Esophagus muscularis mucosa (tissue), 4 donors: Measurements from ENCODE around the gene KCNJ12. TPM values are rescaled to one million over a fixed set of nuclear protein-coding genes. Genes with fewer than 3 reads are reported as not detected.
"Not testable (repeated sequence)": the region's sequence is repeated elsewhere in the genome, so short reads cannot be mapped to it uniquely, and the experiment has no call there.

Experiments used
- DNase-seq: peaks from one replicate; pipeline ENCODE4 v3.0.0-alpha.2; 2017; ENCODE audit errors: extremely low spot score
- H3K27ac ChIP-seq, 4 donors: fragments of 200-600 bp; sonication (generic); replicated peaks in 1 of 4; 1 replicate in 3 of 4; 2 replicates in 1 of 4; pipeline ENCODE4 v1.5.1; 2016 to 2019; ENCODE audit warnings: mild to moderate bottlenecking in 1 of 4
- H3K27me3 ChIP-seq, 4 donors: fragments of 200-600 bp; sonication (generic); one replicate each; pipeline versions ENCODE4 v1.5.1 to v1.6.0; 2016 to 2019
- H3K36me3 ChIP-seq, 4 donors: fragments of 200-600 bp; sonication (generic); one replicate each; pipeline ENCODE4 v1.5.1; 2016 to 2019
- H3K4me1 ChIP-seq, 4 donors: fragments of 200-600 bp; sonication (generic); one replicate each; pipeline ENCODE4 v1.5.1; 2016 to 2019
- H3K4me3 ChIP-seq, 4 donors: fragments of 200-600 bp; sonication (generic); 1 replicate in 2 of 4; 2 replicates in 2 of 4; pipeline ENCODE4 v1.5.1; 2016 to 2019; ENCODE audit warnings: mild to moderate bottlenecking in 4 of 4, moderate library complexity in 1 of 4
- H3K9me3 ChIP-seq, 4 donors: fragments of 200-600 bp; sonication (generic); 1 replicate in 3 of 4; 2 replicates in 1 of 4; pipeline ENCODE4 v1.5.1; 2016 to 2019
- CTCF ChIP-seq, 3 experiments: fragments of 200-600 bp in 2 of 3; fragments of 450-650 bp in 1 of 3; sonication (generic) in 2 of 3; IDR thresholded peaks; one replicate each; pipeline ENCODE4 v1.5.1; 2017 to 2019; ENCODE audit warnings: antibody characterized with exemption in 3 of 3, mild to moderate bottlenecking in 2 of 3, moderate library complexity in 1 of 3
- EP300 ChIP-seq: sonication (generic); formaldehyde crosslinking; IDR thresholded peaks from one replicate; pipeline ENCODE4 v1.6.1; 2017; ENCODE audit warnings: antibody characterized with exemption
- POLR2A ChIP-seq: fragments of 450-650 bp; IDR thresholded peaks from one replicate; pipeline ENCODE4 v1.6.1; 2017; ENCODE audit warnings: antibody characterized with exemption, moderate library complexity, mild to moderate bottlenecking, low read depth
- POLR2AphosphoS5 ChIP-seq, 2 donors: sonication (generic); formaldehyde crosslinking; IDR thresholded peaks; one replicate each; pipeline ENCODE4 v1.6.1; 2017; ENCODE audit warnings: antibody characterized with exemption in 2 of 2
- WGBS: methylation state at CpG from one replicate; pipeline ENCODE4 v1.1.5; 2018; 5-methylcytosine and 5-hydroxymethylcytosine counted together
- intact Hi-C: fragments of 100-400 bp; cut with DNase I; formaldehyde crosslinking; loops from one replicate; pipeline ENCODE4 v1.15.1; 2023
- total RNA-seq, 4 donors: library from RNA; depleted of rRNA; stranded (reverse); fragments of >200 nt; gene quantifications; one replicate each; pipeline versions ENCODE4 v1.1.0 to v1.2.1, GENCODE V29; 2016

The KCNJ12 gene
- total RNA-seq, 4 donors from 2014 or later: 0.83 to 2.1 (median 1.5) TPM

GRCh38 chr17:21400816-21401593 is 24.8 kb downstream of the KCNJ12 start:
- no peak for DNase-seq
- TF ChIP-seq POLR2A: no peak
- TF ChIP-seq CTCF (IDR thresholded peaks at IDR 0.05): no peak
- no peak for TF ChIP-seq EP300
- no peak for TF ChIP-seq POLR2AphosphoS5 (IDR thresholded peaks at IDR 0.05)
- Histone ChIP-seq H3K9me3 (no peaks in the 10 kb centered on the region), H3K27ac (no peak overlapping the region), H3K4me1 (peaks cover 12 to 30% (median 26%) of the 10 kb centered on the region in 4 donors), H3K27me3 (no peaks in the 10 kb centered on the region), H3K4me3 (no peak overlapping the region), H3K36me3 (no peaks in the 10 kb centered on the region)
- 85% methylated on average over 12 of the region's 15 CpGs for WGBS
- intact Hi-C loops: no loop called here

- H3K27me3 ChIP-seq, intact Hi-C loops, H3K9me3 ChIP-seq, DNase-seq, H3K36me3 ChIP-seq, H3K4me3 ChIP-seq: not testable (repeated sequence)
- peak in 1 of 2 donors; percentile 54 for TF ChIP-seq POLR2AphosphoS5 (IDR thresholded peaks at IDR 0.05)
- peak overlapping the region in 3 of 4 donors; percentile 27 to 57 (median 32) for H3K27ac ChIP-seq
- 48% methylated on average over 8 of the region's 8 CpGs for WGBS
- peaks cover 8 to 28% (median 23%) of the 10 kb centered on the region in 4 donors for H3K4me1 ChIP-seq
Measured at GRCh38 chr17:21402166-21402571, 26.0 kb downstream of the KCNJ12 start.

GRCh38 chr17:21402926-21403325 is 26.8 kb downstream of the KCNJ12 start:
- peak overlapping the region in 2 of 4 donors; percentile 32 to 57 for H3K27ac ChIP-seq
- intact Hi-C loops, H3K36me3 ChIP-seq, H3K4me3 ChIP-seq, DNase-seq, H3K27me3 ChIP-seq, H3K9me3 ChIP-seq: not testable (repeated sequence)
- 89% methylated on average over 3 of the region's 3 CpGs for WGBS
- H3K4me1 ChIP-seq: peaks cover 8 to 21% (median 16%) of the 10 kb centered on the region in 4 donors

GRCh38 chr17:21404106-21404505 is 27.9 kb downstream of the KCNJ12 start:
- H3K4me1 ChIP-seq: peaks cover 8 to 21% (median 15%) of the 10 kb centered on the region in 4 donors
- WGBS: 71% methylated on average over 5 of the region's 8 CpGs
- H3K27me3 ChIP-seq, H3K4me3 ChIP-seq, intact Hi-C loops, H3K9me3 ChIP-seq, DNase-seq, H3K36me3 ChIP-seq: not testable (repeated sequence)
- H3K27ac ChIP-seq: peak overlapping the region in 2 of 4 donors; percentile 28 to 32

- H3K36me3 ChIP-seq, DNase-seq, intact Hi-C loops, H3K4me3 ChIP-seq, H3K9me3 ChIP-seq, H3K27me3 ChIP-seq: not testable (repeated sequence)
- Histone ChIP-seq H3K27ac (peak overlapping the region in 3 of 4 donors; percentile 19 to 32 (median 28)), H3K4me1 (peaks cover 8 to 21% (median 15%) of the 10 kb centered on the region in 4 donors)
- WGBS: 93% methylated on average over 3 of the region's 6 CpGs
Measured at GRCh38 chr17:21404539-21404938, 28.4 kb downstream of the KCNJ12 start.

GRCh38 chr17:21404956-21405731 is 29.0 kb downstream of the KCNJ12 start:
- not testable (repeated sequence) for DNase-seq, H3K4me3 ChIP-seq, H3K36me3 ChIP-seq, H3K9me3 ChIP-seq, H3K27me3 ChIP-seq
- intact Hi-C loops: loop anchor here (5.0 kb wide), 1 partner anchor 292 kb away; no protein-coding TSS in a partner anchor
- no CpG with 5 or more reads among the region's 26 CpGs for WGBS
- H3K27ac ChIP-seq: peak overlapping the region in 2 of 4 donors; percentile 19 to 28
- H3K4me1 ChIP-seq: peaks cover 8 to 21% (median 15%) of the 10 kb centered on the region in 4 donors

- not testable (repeated sequence) for H3K9me3 ChIP-seq, H3K36me3 ChIP-seq, DNase-seq, H3K27me3 ChIP-seq, H3K4me3 ChIP-seq
- intact Hi-C loops: loop anchor here (5.0 kb wide), 1 partner anchor 291 kb away; no protein-coding TSS in a partner anchor
- WGBS: 64% methylated on average over 5 of the region's 7 CpGs
- H3K4me1 ChIP-seq: peaks cover 7 to 20% (median 10%) of the 10 kb centered on the region in 4 donors
- H3K27ac ChIP-seq: peak overlapping the region in 1 of 4 donors; percentile 54
Measured at GRCh38 chr17:21405904-21406400, 29.8 kb downstream of the KCNJ12 start.

GRCh38 chr17:21406616-21407404 is 30.7 kb downstream of the KCNJ12 start:
- not testable (repeated sequence) for H3K4me3 ChIP-seq, H3K9me3 ChIP-seq, H3K27ac ChIP-seq, DNase-seq, H3K36me3 ChIP-seq, H3K27me3 ChIP-seq
- H3K4me1 ChIP-seq: peaks cover 6 to 13% (median 7%) of the 10 kb centered on the region in 4 donors
- WGBS: 45% methylated on average over 5 of the region's 5 CpGs
- intact Hi-C loops: loop anchor here (5.0 kb wide), 1 partner anchor 290 kb away; no protein-coding TSS in a partner anchor

- not testable (repeated sequence) for H3K4me3 ChIP-seq, H3K9me3 ChIP-seq, DNase-seq, H3K27ac ChIP-seq, H3K36me3 ChIP-seq, H3K4me1 ChIP-seq, H3K27me3 ChIP-seq
- WGBS: 96% methylated on average over 1 of the region's 1 CpG
- intact Hi-C loops: loop anchor here (5.0 kb wide), 1 partner anchor 290 kb away; no protein-coding TSS in a partner anchor
Measured at GRCh38 chr17:21407752-21408151, 31.6 kb downstream of the KCNJ12 start.

- intact Hi-C loops: loop anchor here (5.0 kb wide), 1 partner anchor 289 kb away; no protein-coding TSS in a partner anchor
- H3K4me3 ChIP-seq, H3K27me3 ChIP-seq, H3K9me3 ChIP-seq, H3K27ac ChIP-seq, H3K4me1 ChIP-seq, H3K36me3 ChIP-seq, DNase-seq: not testable (repeated sequence)
- 70% methylated on average over 3 of the region's 3 CpGs for WGBS
Measured at GRCh38 chr17:21408224-21408623, 32.1 kb downstream of the KCNJ12 start.
